Pancreas (tissue), 10 donors: Measurements from ENCODE around the gene UBXN11. TPM values are rescaled to one million over a fixed set of nuclear protein-coding genes. Genes with fewer than 3 reads are reported as not detected.

Source experiments
- ATAC-seq, 4 donors: fragments of 200-7000 bp; cut with Tn5 transposase; one replicate each; pipeline versions ENCODE4 v1.8.0 to v1.9.1; 2020; ENCODE audit warnings: mild to moderate bottlenecking in 4 of 4, moderate library complexity in 4 of 4
- DNase-seq, 6 donors: peaks; one replicate each; pipeline ENCODE4 v3.0.0-alpha.2; 2020
- FAIRE-seq: peaks from 2 replicates; lab custom pipeline; 2012; peaks lifted over from hg19 to GRCh38; lab: Jason Lieb, UNC
- H3K27ac ChIP-seq, 4 donors: fragments of 200-600 bp; sonication (generic); 1 replicate in 3 of 4; 2 replicates in 1 of 4; pipeline versions ENCODE4 v1.5.0 to v1.8.0; 2020
- H3K27me3 ChIP-seq, 4 donors: fragments of 200-600 bp; one replicate each; pipeline ENCODE4 v1.8.0; 2021
- H3K36me3 ChIP-seq, 3 donors: fragments of 200-600 bp; sonication (generic) in 1 of 3; one replicate each; pipeline versions ENCODE4 v1.5.0 to v1.8.0; 2020 to 2021
- H3K4me1 ChIP-seq, 3 donors: fragments of 200-600 bp; one replicate each; pipeline ENCODE4 v1.8.0; 2021
- H3K4me3 ChIP-seq, 4 donors: fragments of 200-600 bp; sonication (generic) in 2 of 4; one replicate each; pipeline versions ENCODE4 v1.5.0 to v1.8.0; 2020 to 2021
- H3K9me3 ChIP-seq, 4 donors: fragments of 200-600 bp; one replicate each; pipeline ENCODE4 v1.8.0; 2021
- CTCF ChIP-seq, 4 donors: fragments of 200-600 bp; sonication (generic) in 3 of 4; IDR thresholded peaks; one replicate each; pipeline versions ENCODE4 v1.5.0 to v1.8.0; 2021; ENCODE audit warnings: antibody characterized with exemption in 4 of 4
- WGBS, 2 donors: extraction: QIAGEN DNeasy Blood & Tissue Kit; methylation state at CpG; one replicate each; pipeline ENCODE4 v1.1.7; 2013; 5-methylcytosine and 5-hydroxymethylcytosine counted together
- intact Hi-C, 3 donors: fragments of 100-400 bp; cut with DNase I; formaldehyde crosslinking; loops; one replicate each; pipeline versions ENCODE4 v1.11.1 to v1.14.2; 2022
- polyA plus RNA-seq, 2 donors: library from polyadenylated mRNA; stranded (reverse); fragments of 200-250 nt; gene quantifications; one replicate each; pipeline ENCODE4 v1.2.3, GENCODE V29; 2013
- total RNA-seq, 6 donors: library from RNA; stranded (reverse); fragmentation: NEBNext Ultra II Directional in 4 of 6; extraction: Animal tissue kit (Norgen Biotek cat#: 25700) in 4 of 6; gene quantifications; one replicate each; pipeline versions ENCODE4 v1.2.1 to v1.2.4, GENCODE V29; 2021 to 2023
- donor health status: healthy with polysubstance abuse.
- donor health status: DM: no; HTN: no; CAD: no; lungs with moderate emphysema.
- donor health status: DM: no; HTN: no; CAD: no.
- donor health status: control.
- donor health status: control.
- donor health status: Bipolar disorder and iron deficiency.
- donor health status: DM: yes; HTN: yes; CAD: no.
- donor health status: DM: no; HTN: no; CAD: no.
- donor health status: DM: no; HTN: no; CAD: no.
- donor health status: DM: yes; HTN: yes; CAD: no.

The UBXN11 gene
- total and polyA plus RNA-seq, 8 donors = 8.7 to 61.6 (median 13.9) TPM

DNA sequence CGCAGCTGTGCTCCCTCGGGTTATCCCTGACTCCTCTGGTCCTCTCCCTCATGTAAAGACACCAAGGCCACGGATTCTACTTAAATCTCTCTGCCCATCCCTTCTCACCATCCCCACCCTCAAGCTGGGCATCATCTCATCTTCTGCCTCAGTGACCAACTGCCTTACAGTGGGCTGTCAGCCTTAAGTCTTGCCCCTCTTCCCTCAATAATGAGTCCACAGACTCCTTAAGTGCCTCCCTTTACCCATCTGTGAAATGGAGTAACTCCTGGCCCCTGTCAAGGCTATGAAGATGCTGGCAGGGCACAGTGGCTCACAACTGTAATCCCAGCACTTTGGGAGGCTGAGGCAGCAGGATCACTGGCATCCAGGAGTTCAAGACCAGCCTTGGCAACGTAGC, 14.5 kb downstream of the UBXN11 start:
- 79 to 94% methylated on average over 4 of the region's 4 CpGs for WGBS, 2 donors
- H3K4me1 ChIP-seq = no peaks in the 10 kb centered on the region
- no peak overlapping the region for H3K27ac ChIP-seq
- FAIRE-seq (no peak), DNase-seq (no peak), ATAC-seq (no peak)
- no peak overlapping the region for H3K4me3 ChIP-seq
- H3K9me3 ChIP-seq = no peaks in the 10 kb centered on the region
- H3K36me3 ChIP-seq = no peaks in the 10 kb centered on the region
- no peaks in the 10 kb centered on the region for H3K27me3 ChIP-seq
- no peak for TF ChIP-seq CTCF (IDR thresholded peaks at IDR 0.05)
- intact Hi-C loops = no loop called here

- 88 to 97% methylated on average over 3 of the region's 3 CpGs for WGBS, 2 donors
- intact Hi-C loops = no loop called here
- no peak for TF ChIP-seq CTCF (IDR thresholded peaks at IDR 0.05)
- no peaks in the 10 kb centered on the region for H3K9me3 ChIP-seq
- no peaks in the 10 kb centered on the region for H3K27me3 ChIP-seq
- no peak for ATAC-seq
- H3K36me3 ChIP-seq = no peaks in the 10 kb centered on the region
- H3K27ac ChIP-seq = no peak overlapping the region
- H3K4me1 ChIP-seq = no peaks in the 10 kb centered on the region
- H3K4me3 ChIP-seq = no peak overlapping the region
- no peak for DNase-seq
- FAIRE-seq = no peak
Measured at GRCh38 chr1:26291433-26291832, 15.0 kb downstream of the UBXN11 start.

DNA sequence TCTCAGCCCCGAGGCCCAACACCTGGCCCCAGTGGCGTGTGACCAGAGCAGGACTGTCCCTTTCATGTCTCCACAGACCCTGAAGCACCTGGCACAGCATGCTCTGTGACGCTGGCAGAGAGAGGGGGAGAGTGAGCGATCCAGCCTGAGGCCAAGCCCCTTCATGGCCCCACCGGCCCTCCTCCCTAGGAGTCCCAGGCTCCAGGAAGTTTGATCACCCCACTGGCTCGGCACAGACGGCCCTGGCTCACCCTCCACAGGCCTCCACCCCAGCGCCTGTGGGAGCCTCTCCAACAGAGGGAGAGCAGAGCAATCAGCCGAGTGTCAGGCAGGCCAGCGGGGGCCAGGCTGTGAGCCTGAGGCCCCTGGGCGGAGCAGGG, 15.6 kb downstream of the UBXN11 start:
- H3K4me1 ChIP-seq = no peaks in the 10 kb centered on the region
- FAIRE-seq = no peak
- no peak for TF ChIP-seq CTCF (IDR thresholded peaks at IDR 0.05)
- WGBS, 2 donors = 81% methylated on average over 11 of the region's 11 CpGs
- no peak overlapping the region for H3K4me3 ChIP-seq
- H3K27me3 ChIP-seq = no peaks in the 10 kb centered on the region
- no peaks in the 10 kb centered on the region for H3K36me3 ChIP-seq
- no peak for DNase-seq
- no peaks in the 10 kb centered on the region for H3K9me3 ChIP-seq
- intact Hi-C loops = no loop called here
- ATAC-seq = no peak
- peak overlapping the region in 1 of 4 donors; percentile 30 for H3K27ac ChIP-seq

- DNase-seq (no peak), ATAC-seq (peak in 1 of 4 donors; percentile 46), FAIRE-seq (no peak)
- Histone ChIP-seq H3K27me3 (no peaks in the 10 kb centered on the region), H3K4me3 (no peak overlapping the region), H3K9me3 (no peaks in the 10 kb centered on the region), H3K36me3 (no peaks in the 10 kb centered on the region), H3K4me1 (no peaks in the 10 kb centered on the region), H3K27ac (peak overlapping the region in 1 of 4 donors; percentile 54)
- intact Hi-C loops = no loop called here
- TF ChIP-seq CTCF (IDR thresholded peaks at IDR 0.05) = no peak
- WGBS, 2 donors = 78 to 84% methylated on average over 11 of the region's 11 CpGs
Measured at GRCh38 chr1:26290122-26290881, 16.1 kb downstream of the UBXN11 start.
